CD4-positive, alpha-beta T cell (primary cell): ENCODE results near the gene MTHFD1L. TPM values are rescaled to one million over a fixed set of nuclear protein-coding genes. Genes with fewer than 3 reads are reported as not detected.

Experiments
- ATAC-seq: fragments of 200-7000 bp; cut with Tn5 transposase; one replicate; pipeline ENCODE4 v1.10.0; 2022; ENCODE audit warnings: mild to moderate bottlenecking; ENCODE audit not compliant: poor library complexity
- CTCF ChIA-PET: fragments of 350-600 bp; sonication (Branson Sonifier 250); formaldehyde crosslinking; loops from one replicate; lab custom pipeline; 2021; ENCODE audit warnings: antibody characterized with exemption, inconsistent platforms; lab: Charles Lee
- POLR2A ChIA-PET: fragments of 350-600 bp; sonication (Branson Sonifier 250); formaldehyde crosslinking; loops from one replicate; lab custom pipeline; 2021; ENCODE audit warnings: antibody characterized with exemption, inconsistent platforms; lab: Charles Lee
- DNase-seq, 14 experiments: peaks; one replicate each; pipeline ENCODE4 v3.0.0-alpha.2; 2013 to 2020; ENCODE audit warnings: mixed read lengths in 2 of 14
- H3K27ac ChIP-seq, 2 donors: one replicate each; pipeline versions ENCODE4 v1.5.1 to v1.7.0; 2013; ENCODE audit warnings: low read length in 2 of 2, low read depth in 1 of 2, mild to moderate bottlenecking in 1 of 2
- H3K27me3 ChIP-seq, 2 experiments: 1 replicate in 1 of 2; 2 replicates in 1 of 2; pipeline versions ENCODE4 v1.6.1 to v1.7.0; 2013; ENCODE audit warnings: low read length in 2 of 2, control low read depth in 1 of 2, mild to moderate bottlenecking in 1 of 2, moderate library complexity in 1 of 2; ENCODE audit not compliant: insufficient read depth in 2 of 2, control insufficient read depth in 1 of 2
- H3K36me3 ChIP-seq: one replicate; pipeline ENCODE4 v1.6.1; 2013; ENCODE audit warnings: low read length, control low read depth; ENCODE audit not compliant: insufficient read depth
- H3K4me1 ChIP-seq: one replicate; pipeline ENCODE4 v1.6.1; 2013; ENCODE audit warnings: low read length, control low read depth; ENCODE audit not compliant: insufficient read depth
- H3K4me3 ChIP-seq: one replicate; pipeline ENCODE4 v1.5.1; 2013; ENCODE audit warnings: mild to moderate bottlenecking, low read length, moderate library complexity
- H3K9me3 ChIP-seq, 2 experiments: 1 replicate in 1 of 2; 2 replicates in 1 of 2; pipeline versions ENCODE4 v1.6.1 to v1.7.0; 2013; ENCODE audit warnings: low read length in 2 of 2, mild to moderate bottlenecking in 2 of 2, control low read depth in 1 of 2, moderate library complexity in 1 of 2; ENCODE audit not compliant: control insufficient read depth in 1 of 2, insufficient read depth in 1 of 2
- H3K27ac Mint-ChIP-seq: one replicate; pipeline ENCODE4 v1.8.0; 2020; ENCODE audit warnings: mixed read lengths
- H3K27me3 Mint-ChIP-seq: one replicate; pipeline ENCODE4 v1.8.0; 2021; ENCODE audit warnings: mixed read lengths
- H3K36me3 Mint-ChIP-seq: one replicate; pipeline ENCODE4 v1.8.0; 2021; ENCODE audit warnings: low read depth, mixed read lengths
- H3K4me1 Mint-ChIP-seq: one replicate; pipeline ENCODE4 v1.8.0; 2021; ENCODE audit warnings: low read depth, mixed read lengths
- H3K4me3 Mint-ChIP-seq: one replicate; pipeline ENCODE4 v1.8.0; 2020; ENCODE audit warnings: mild to moderate bottlenecking, mixed read lengths
- H3K9me3 Mint-ChIP-seq: one replicate; pipeline ENCODE4 v1.8.0; 2020; ENCODE audit warnings: mixed read lengths
- CTCF ChIP-seq: fragments of 200-600 bp; IDR thresholded peaks from one replicate; pipeline ENCODE4 v1.8.0; 2022; ENCODE audit warnings: antibody characterized with exemption, mild to moderate bottlenecking
- intact Hi-C, 2 experiments: fragments of 100-400 bp; cut with DNase I in 1 of 2; cut with micrococcal nuclease in 1 of 2; formaldehyde crosslinking; loops; one replicate each; pipeline versions ENCODE4 v1.15.1 to v1.9.0; 2023 to 2025; cut with DNase I, micrococcal nuclease
- total RNA-seq, 174 experiments: library from RNA in 2 of 174; stranded (reverse) in 2 of 174; gene quantifications; one replicate each; pipeline ENCODE4 v1.2.3 and lab custom pipeline; 2021 to 2026

Gene MTHFD1L
- total RNA-seq, 2 experiments from 2014 or later, result 8.8 to 9.7 TPM

DNA sequence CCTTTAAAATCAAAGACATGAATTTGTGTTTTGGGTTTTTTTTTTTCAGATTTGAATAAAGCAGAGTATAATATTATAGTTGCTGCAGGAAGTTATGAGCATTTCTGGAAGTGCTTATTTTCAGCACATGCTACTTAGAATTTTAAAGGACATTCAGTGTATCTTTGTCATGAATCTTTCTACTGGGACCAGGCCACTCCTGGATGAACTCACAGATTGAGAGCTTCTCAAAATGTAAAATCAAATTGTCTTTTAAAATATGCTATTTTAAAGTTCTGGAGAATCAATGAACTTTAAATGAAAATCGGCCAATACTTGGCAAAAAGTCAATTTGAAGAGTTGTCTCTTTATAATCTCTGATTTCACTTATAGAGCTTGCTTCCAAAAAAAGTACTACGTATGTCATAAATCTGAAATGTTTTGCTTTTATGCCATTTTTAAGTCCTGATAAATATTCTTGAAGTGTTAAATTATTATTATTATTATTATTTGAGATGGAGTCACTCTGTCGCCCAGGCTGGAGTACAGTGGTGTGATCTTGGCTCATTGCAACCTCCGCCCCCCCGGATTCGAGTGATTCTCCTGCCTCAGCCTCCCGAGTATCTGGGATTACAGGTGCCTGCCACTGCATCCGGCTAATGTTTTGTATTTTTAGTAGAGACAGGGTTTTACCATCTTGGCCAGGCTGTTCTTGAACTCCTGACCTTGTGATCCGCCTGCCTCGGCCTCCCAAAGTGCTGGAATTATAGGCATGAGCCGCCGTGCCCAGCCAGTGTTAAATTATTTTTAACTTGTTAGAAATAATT lies 198.5 kb downstream of the MTHFD1L start:
- H3K4me3 Mint-ChIP-seq, result no peak overlapping the region
- ChIA-PET CTCF (no interaction called here), POLR2A (no interaction called here)
- no peak overlapping the region for H3K27ac ChIP-seq
- H3K27me3 Mint-ChIP-seq, result no peaks in the 10 kb centered on the region
- no peak for DNase-seq
- no peak for ATAC-seq
- no peak overlapping the region for H3K4me3 ChIP-seq
- no peaks in the 10 kb centered on the region for H3K4me1 Mint-ChIP-seq
- intact Hi-C loops, result no loop called here
- no peaks in the 10 kb centered on the region for H3K27me3 ChIP-seq
- no peaks in the 10 kb centered on the region for H3K4me1 ChIP-seq
- H3K27ac Mint-ChIP-seq, result no peak overlapping the region
- no peaks in the 10 kb centered on the region for H3K9me3 Mint-ChIP-seq
- no peak for TF ChIP-seq CTCF
- peaks cover 6% of the 10 kb centered on the region for H3K36me3 Mint-ChIP-seq
- no peaks in the 10 kb centered on the region for H3K9me3 ChIP-seq
- no peaks in the 10 kb centered on the region for H3K36me3 ChIP-seq

- no peak for TF ChIP-seq CTCF
- Histone ChIP-seq H3K4me3 (no peak overlapping the region), H3K9me3 (no peaks in the 10 kb centered on the region), H3K36me3 (no peaks in the 10 kb centered on the region), H3K27me3 (no peaks in the 10 kb centered on the region), H3K27ac (no peak overlapping the region), H3K4me1 (no peaks in the 10 kb centered on the region)
- Mint-ChIP-seq H3K36me3 (peaks cover 6% of the 10 kb centered on the region), H3K4me3 (no peak overlapping the region), H3K4me1 (no peaks in the 10 kb centered on the region), H3K27me3 (no peaks in the 10 kb centered on the region), H3K9me3 (no peaks in the 10 kb centered on the region), H3K27ac (no peak overlapping the region)
- no peak for DNase-seq
- ChIA-PET CTCF (interaction anchor here (1.1 kb wide), 1 partner anchor 705 kb away, joined by 3 read pairs; no protein-coding TSS in a partner anchor), POLR2A (no interaction called here)
- no peak for ATAC-seq
- intact Hi-C loops, result no loop called here
These were observed 199.7 kb downstream of the MTHFD1L start for GRCh38 chr6:151065027-151065815.

DNA sequence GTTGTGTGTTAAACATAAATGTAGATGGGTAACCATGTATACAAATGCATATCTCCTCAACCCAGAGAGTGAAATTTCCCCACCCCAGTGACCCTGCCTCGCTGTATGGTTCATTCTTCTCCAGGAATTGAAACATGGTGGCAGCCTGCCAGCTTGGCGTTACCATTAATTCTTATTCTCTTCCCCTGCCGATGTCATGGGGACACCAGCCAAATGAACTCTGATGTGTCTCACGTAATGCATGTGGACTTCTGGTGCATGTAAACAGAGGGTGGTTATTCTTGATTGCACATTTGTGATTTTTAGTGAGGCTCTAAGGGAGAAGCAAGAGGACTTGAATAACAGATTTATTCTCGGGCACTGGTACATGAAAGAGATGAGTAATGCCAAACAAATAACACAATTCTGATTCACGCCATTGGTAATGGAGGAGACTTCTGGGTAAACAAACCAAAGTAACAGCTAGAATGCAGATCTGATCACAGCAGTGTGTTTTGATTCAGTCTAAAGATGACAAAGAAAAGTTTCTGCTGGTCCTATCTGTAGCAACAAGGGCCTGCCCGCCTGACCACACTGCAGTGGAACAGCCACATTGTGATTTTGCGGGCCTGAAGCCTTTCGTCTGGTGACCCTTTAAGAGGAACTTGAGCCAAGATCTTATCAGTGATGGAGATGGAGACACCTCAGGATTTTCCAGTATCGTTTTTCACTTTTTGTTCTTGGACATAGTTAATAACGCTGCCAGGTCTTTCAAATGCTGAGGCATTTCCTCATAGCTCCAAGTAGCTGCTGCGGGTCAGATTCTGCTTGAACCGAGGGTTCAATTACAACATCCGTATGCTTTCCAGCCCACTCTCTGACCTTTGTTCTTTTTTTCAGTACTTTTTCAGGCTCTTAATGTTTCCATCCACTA lies 202.4 kb downstream of the MTHFD1L start:
- no peak for ATAC-seq
- no peaks in the 10 kb centered on the region for H3K4me1 Mint-ChIP-seq
- intact Hi-C loops, result no loop called here
- Histone ChIP-seq H3K4me1 (no peaks in the 10 kb centered on the region), H3K27me3 (no peaks in the 10 kb centered on the region), H3K27ac (no peak overlapping the region), H3K9me3 (no peaks in the 10 kb centered on the region), H3K36me3 (no peaks in the 10 kb centered on the region), H3K4me3 (no peak overlapping the region)
- no peak for DNase-seq
- H3K27me3 Mint-ChIP-seq, result no peaks in the 10 kb centered on the region
- no peaks in the 10 kb centered on the region for H3K9me3 Mint-ChIP-seq
- H3K4me3 Mint-ChIP-seq, result no peak overlapping the region
- no peak for TF ChIP-seq CTCF
- CTCF ChIA-PET, result no interaction called here
- H3K27ac Mint-ChIP-seq, result no peak overlapping the region
- peaks cover 6% of the 10 kb centered on the region for H3K36me3 Mint-ChIP-seq
- POLR2A ChIA-PET, result no interaction called here
